Stimulated activated CD4-positive, alpha-beta T cell treated with anti-CD3 and anti-CD28 coated beads, Interleukin-2, amount 100 ng/mL, for 4 hours (primary cell): ENCODE measurements around the gene MTG1.
"Not testable (repeated sequence)": the region's sequence is repeated elsewhere in the genome, so short reads cannot be mapped to it uniquely, and the experiment has no call there.

Experiments used
- DNase-seq: peaks from one replicate; pipeline ENCODE4 v3.0.0-alpha.2; 2020; ENCODE audit warnings: low read depth

The MTG1 gene

GRCh38 chr10:133359554-133359971 is 34.4 kb upstream of the MTG1 start:
- no peak for DNase-seq

- DNase-seq: no peak
These were observed 33.9 kb upstream of the MTG1 start for GRCh38 chr10:133359972-133360610.

- no peak for DNase-seq
These were observed 32.7 kb upstream of the MTG1 start for GRCh38 chr10:133361227-133361626.

DNA sequence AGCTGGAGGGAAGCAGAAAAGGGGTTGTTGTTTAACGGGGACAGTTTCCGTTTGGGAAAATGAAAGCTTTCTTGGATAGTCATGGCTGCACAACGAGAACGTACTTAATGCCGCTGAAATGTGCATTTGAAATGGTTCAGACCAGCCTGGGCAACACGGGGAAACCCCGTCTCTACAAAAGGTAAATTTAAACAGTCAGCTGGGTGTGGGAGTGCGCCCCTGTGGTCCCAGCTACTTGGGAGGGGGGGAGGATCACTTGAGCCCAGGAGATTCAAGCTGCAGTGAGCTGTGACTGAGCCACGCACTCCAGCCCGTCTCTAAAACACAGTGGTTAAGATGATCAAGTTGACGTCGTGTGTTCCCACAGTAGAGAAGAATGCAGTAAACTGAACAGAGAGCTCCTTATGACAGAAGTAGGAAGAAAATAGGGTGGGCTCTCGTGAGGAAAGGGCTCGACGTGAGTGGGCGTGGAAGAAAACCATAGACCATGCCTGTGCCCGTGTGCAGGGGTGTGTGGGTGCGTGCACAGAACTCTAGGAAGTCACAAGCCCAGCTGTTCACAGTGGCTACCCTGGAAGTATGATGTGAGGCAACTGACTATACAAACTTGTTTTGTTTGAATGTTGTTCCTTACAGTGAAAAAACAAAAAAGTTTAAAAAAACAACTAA is 32.0 kb upstream of the MTG1 start:
- DNase-seq: no peak

DNA sequence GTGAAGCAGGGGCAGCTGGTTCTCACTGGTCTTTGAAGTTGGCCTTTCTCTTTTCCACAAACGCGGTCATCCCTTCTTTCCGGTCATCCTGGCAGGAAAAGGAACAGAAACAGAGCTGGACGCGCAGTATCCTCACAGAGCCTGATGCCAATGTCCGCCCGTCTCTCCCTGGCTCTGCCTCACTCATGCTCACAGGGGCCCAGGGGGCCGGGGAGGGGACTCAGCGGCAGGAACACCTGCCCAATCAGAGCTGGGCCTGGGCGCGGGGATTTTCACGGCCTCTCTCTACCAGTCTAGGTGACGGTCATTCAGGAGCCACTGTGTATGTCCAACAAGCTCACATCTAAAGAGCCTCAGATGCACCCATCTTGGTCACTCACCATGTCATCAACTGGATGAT is 31.1 kb upstream of the MTG1 start:
- no peak for DNase-seq

GRCh38 chr10:133364645-133365431 is 29.1 kb upstream of the MTG1 start:
- DNase-seq: no peak

DNA sequence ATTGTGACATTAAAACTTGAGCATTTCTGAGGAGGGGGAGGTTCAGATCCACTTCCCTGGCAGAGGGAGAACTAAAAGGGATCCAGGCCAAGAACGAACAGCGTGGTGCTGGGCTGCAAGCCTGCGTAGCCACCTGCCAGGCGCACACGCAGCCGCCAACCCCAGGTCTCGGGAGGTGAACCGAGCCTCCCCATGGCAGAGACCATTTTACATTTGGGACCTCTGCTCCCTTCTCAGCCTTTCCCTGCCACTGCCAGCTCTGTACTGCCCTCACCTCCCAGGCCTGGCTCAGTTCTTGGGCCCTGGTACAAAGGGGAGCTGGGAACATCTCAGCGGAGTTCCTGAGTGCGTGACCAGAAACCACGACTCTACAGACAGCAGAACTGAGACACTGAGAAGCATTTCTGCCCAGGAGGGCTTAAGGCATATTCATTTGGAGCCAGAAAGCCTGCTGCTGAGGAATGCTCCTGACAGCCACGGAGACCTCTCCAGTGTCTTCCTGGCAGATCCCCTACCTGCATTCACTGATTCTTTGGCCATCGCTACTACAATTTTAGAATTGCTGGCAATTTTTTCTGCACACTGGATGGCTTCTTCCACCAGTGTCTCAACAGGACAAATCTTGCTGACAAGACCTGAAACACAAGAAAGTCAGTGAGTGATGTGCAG is 28.4 kb upstream of the MTG1 start:
- no peak for DNase-seq

GRCh38 chr10:133366130-133366478 is 27.9 kb upstream of the MTG1 start:
- DNase-seq: no peak

DNA sequence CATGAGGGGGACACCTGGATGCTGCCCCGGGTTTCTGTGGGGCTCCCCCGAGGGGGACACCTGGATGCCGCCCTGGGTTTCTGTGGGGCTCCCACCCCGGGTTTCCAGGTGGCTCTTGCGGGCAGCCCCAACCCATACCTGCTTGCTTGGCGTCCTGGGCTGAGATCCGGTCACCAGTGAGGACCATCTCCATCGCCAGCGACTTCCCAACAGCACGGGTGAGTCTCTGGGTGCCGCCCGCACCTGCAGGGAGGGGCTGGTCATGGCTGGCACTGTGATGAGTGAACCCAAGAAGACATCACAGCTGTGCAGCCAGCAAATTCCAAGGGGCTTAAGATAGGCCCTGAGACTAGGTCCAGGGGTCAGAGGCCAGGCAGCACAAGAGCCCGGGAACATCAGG is 27.2 kb upstream of the MTG1 start:
- DNase-seq: no peak

DNA sequence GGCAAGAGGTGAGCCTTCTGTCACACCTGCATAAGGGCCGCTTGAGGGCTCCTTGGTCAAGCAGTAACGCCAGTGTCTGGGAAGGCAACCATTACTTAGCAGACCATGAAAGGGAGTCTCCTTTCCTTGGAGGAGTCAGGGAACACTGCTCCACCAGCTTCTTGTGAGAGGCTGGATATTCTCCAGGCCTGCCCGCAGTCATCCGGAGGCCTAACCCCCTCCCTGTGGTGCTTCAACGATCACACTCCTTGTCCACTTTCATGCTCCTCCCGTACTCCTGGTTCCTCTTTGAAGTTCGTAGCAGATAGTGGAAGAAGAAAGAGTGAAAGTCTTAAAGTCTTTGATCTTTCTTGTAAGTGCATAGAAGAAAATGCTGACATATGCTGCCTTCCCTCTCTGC is 26.5 kb upstream of the MTG1 start:
- not testable (repeated sequence) for DNase-seq

DNA sequence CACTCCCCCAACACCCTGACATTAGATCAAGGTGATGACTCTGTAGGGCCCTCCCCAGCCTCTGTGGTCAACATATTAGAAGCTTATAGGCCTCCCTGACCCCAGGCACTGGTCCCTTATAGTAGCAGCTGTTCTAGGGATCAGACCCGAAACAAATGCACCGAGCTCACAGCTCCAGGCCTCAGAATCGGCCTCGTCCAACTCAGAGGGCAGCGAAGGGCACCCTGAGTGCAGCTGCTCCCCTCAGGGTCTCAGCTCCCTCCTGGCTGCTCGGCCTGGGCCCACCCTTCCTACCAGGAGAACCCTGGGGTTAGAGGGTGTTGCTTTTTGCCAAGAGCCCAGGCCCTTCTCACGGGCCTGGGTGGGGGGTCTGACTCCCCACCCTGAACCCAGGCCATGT is 25.8 kb upstream of the MTG1 start:
- no peak for DNase-seq

DNA sequence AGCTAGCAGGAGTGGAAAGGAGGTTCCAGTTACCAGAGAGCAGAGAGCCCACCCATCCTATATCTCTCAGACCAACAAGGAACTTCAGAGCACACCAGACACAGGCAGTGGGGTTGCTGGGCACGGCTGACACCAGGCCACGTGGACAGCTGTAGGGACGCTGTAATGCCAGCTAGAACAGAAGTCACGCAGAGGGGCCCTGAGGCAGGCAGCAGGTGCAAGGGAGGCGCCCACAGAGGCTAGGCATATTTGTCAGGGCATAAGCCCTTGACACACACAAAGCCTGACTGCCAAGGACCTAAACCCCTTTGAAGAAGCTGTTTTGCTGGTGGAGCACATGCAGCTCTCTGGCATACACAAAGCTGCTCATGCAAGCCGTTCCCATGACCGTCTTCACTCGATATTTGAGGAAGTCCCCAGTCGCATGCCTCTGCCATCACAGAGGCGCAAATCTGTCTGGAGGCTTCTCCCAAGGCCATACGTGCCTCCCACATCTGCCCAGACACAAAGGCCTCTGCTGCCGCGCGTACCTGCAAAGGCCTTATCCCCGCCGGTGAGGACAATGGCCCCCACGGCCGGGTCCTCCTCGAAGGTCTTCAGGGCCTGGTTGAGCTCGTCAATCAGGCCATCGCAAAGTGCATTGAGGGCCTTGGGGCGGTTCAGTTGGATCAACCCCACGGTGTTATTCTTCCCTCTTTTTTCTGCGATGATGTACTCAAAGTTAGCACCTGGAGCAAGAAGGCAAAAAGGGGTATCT is 23.7 kb upstream of the MTG1 start:
- DNase-seq: no peak

- no peak for DNase-seq
These were observed 21.4 kb upstream of the MTG1 start for GRCh38 chr10:133372507-133372906.

- DNase-seq: peak; percentile 89
These were observed 20.5 kb upstream of the MTG1 start, which contains the start of gene ECHS1 for GRCh38 chr10:133373174-133374090. ECHS1 (minus strand) TSS chr10:133373354; CDS start chr10:133373333, 21 bp downstream.

DNA sequence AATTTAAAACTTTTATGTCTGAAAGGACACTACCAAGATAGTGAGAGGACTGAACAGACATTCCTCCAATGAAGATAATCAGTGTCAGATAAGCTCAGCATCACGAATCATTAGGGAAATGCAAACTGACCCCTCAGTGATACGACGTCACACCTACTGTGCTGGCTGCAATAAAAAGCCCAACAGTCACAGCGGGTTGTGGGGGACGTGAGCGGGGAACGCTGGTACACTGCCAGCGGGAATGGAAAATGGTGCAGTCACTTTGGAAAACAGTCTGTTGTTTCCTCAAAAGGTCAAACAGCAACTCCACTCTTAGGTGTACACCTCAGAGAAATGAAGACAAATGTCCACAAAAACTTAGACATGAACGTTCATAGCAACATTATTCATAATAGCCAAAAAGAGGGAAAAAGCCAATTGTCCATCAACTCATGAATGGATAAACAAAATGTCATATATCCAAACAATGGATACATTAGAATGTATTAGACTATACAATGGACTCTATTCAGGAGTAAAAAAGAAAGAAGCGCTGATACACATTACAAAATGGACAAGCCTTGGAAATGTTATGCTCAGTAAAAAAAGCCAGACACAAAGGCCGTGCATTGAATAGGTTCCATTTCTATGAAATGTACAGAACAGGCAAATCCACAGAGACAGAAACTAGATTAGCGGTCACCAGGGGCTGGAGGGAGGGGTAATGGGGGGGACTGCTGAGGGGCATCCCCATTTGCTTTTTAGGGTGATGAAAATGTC is 18.4 kb upstream of the MTG1 start:
- DNase-seq: no peak

DNA sequence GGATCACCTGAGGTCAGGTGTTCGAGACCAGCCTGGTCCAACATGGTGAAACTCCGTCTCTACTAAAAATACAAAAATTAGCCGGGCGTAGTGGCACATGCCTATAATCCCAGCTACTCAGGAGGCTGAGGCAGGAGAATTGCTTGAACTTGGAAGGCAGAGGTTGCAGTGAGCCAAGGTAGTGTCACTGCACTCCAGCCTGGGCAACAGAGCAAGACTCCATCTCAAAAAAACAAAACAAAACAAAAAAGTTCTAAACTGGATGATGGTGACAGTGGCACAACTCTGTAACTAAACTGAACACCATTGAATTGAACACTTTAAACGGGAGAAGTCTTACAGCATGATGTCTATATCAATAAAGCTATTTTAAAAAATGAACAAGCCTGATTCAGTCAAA is 17.8 kb upstream of the MTG1 start:
- DNase-seq: not testable (repeated sequence)

DNA sequence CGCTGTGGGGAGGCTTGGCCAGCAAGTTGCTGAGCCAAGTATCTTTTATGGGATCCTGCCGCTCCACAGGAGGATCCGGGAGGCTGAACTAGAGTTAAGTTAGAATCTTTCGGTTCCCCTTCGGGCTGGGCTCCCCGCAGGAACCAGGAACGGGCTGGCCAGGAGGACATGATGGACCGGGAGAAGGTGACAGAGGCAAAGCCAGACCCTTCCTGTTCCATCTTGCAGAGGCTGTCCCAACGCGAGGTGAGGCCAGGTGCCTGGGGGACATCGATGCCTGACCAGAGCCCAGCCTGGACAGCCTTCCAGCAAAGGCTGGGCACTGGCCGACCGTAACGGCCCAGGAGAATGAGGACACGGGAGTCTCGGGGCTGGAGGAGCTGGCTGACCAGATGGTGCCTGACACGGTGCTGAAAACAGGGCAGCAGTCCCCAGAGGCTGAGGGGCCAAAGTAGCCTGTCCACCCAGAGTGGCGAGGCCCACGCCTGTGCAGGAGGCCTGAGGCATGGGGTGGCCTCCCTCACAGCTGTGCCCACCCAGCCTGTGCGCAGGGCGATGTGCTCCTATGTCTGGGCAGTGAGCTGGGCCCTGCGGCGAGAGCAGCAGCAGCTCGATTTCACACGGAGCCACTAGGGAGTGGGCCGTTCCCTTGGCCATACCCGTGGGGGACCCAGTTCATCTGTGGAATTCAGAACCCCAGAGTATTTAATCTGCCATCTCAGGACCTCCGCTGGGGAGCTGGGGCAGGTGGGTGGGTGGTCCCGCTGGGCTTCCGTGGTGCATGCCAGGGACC is 16.7 kb upstream of the MTG1 start:
- no peak for DNase-seq

GRCh38 chr10:133377818-133378250 is 16.1 kb upstream of the MTG1 start:
- DNase-seq: no peak
